Suprapubic skin (tissue), 4 donors: ENCODE measurements around the gene ZNF143. TPM values are rescaled to one million over a fixed set of nuclear protein-coding genes. Genes with fewer than 3 reads are reported as not detected.
"Not testable (repeated sequence)": the region's sequence is repeated elsewhere in the genome, so short reads cannot be mapped to it uniquely, and the experiment has no call there.

Experiments used
- DNase-seq, 2 donors: peaks; one replicate each; pipeline ENCODE4 v3.0.0-alpha.2; 2019; ENCODE audit warnings: low spot score in 2 of 2
- H3K27ac ChIP-seq: fragments of 200-600 bp; sonication (generic); one replicate; pipeline ENCODE4 v1.5.1; 2019
- H3K27me3 ChIP-seq: fragments of 200-600 bp; sonication (generic); one replicate; pipeline ENCODE4 v1.5.1; 2019
- H3K36me3 ChIP-seq: fragments of 200-600 bp; sonication (generic); one replicate; pipeline ENCODE4 v1.5.1; 2019
- H3K4me1 ChIP-seq: fragments of 200-600 bp; sonication (generic); one replicate; pipeline ENCODE4 v1.5.1; 2019
- H3K4me3 ChIP-seq: fragments of 200-600 bp; sonication (generic); one replicate; pipeline ENCODE4 v1.5.1; 2019; ENCODE audit warnings: mild to moderate bottlenecking
- H3K9me3 ChIP-seq: fragments of 200-600 bp; sonication (generic); one replicate; pipeline ENCODE4 v1.5.1; 2019
- CTCF ChIP-seq, 2 donors: fragments of 200-600 bp in 1 of 2; fragments of 450-650 bp in 1 of 2; sonication (generic) in 1 of 2; IDR thresholded peaks; one replicate each; pipeline ENCODE4 v1.5.1; 2016 to 2019; ENCODE audit warnings: antibody characterized with exemption in 2 of 2, mild to moderate bottlenecking in 1 of 2, moderate library complexity in 1 of 2
- EP300 ChIP-seq: sonication (generic); formaldehyde crosslinking; IDR thresholded peaks from one replicate; pipeline ENCODE4 v1.6.1; 2017; ENCODE audit warnings: antibody characterized with exemption
- POLR2A ChIP-seq, 2 donors: fragments of 450-650 bp; IDR thresholded peaks; one replicate each; pipeline ENCODE4 v1.6.1; 2017; ENCODE audit warnings: antibody characterized with exemption in 2 of 2, mild to moderate bottlenecking in 2 of 2, moderate library complexity in 2 of 2
- POLR2AphosphoS5 ChIP-seq, 3 donors: sonication (generic); formaldehyde crosslinking; IDR thresholded peaks; one replicate each; pipeline ENCODE4 v1.6.1; 2017; ENCODE audit warnings: antibody characterized with exemption in 3 of 3
- WGBS: methylation state at CpG from one replicate; pipeline ENCODE4 v1.1.5; 2018; 5-methylcytosine and 5-hydroxymethylcytosine counted together
- total RNA-seq, 4 donors: library from RNA; depleted of rRNA; stranded (reverse); fragments of >200 nt; gene quantifications; one replicate each; pipeline ENCODE4 v1.1.0, GENCODE V29; 2016

ZNF143 gene
- 10 to 100 TPM; 16.1 to 25.9 (median 18.4) TPM for total RNA-seq

GRCh38 chr11:9460322-9461062 lies at the start of gene ZNF143:
TSS of gene ZNF143 (plus strand) at chr11:9461012. CDS start at chr11:9471309, 10,297 bp downstream.
- TF ChIP-seq POLR2A (IDR thresholded peaks at IDR 0.05), result peak; percentile 97 to 98
- no peak for TF ChIP-seq CTCF (IDR thresholded peaks at IDR 0.05)
- peak; percentile 81 to 98 (median 92) for TF ChIP-seq POLR2AphosphoS5 (IDR thresholded peaks at IDR 0.05)
- no peak for TF ChIP-seq EP300
- H3K27ac ChIP-seq, result peak within 1 kb of the TSS; percentile 100
- peak within 1 kb of the TSS; percentile 79 for H3K4me3 ChIP-seq
- no peaks in the 10 kb centered on the region for H3K27me3 ChIP-seq
- H3K9me3 ChIP-seq, result no peaks in the 10 kb centered on the region
- peaks cover 27% of the 10 kb centered on the region for H3K4me1 ChIP-seq
- DNase-seq, result peak; percentile 100
- WGBS, result 2% methylated on average over 13 of the region's 45 CpGs
- no peaks in the 10 kb centered on the region for H3K36me3 ChIP-seq

- no peak for TF ChIP-seq EP300
- TF ChIP-seq POLR2AphosphoS5 (IDR thresholded peaks at IDR 0.05), result no peak
- TF ChIP-seq POLR2A (IDR thresholded peaks at IDR 0.05), result no peak
- no peak for TF ChIP-seq CTCF (IDR thresholded peaks at IDR 0.05)
- no peaks in the 10 kb centered on the region for H3K9me3 ChIP-seq
- DNase-seq, result no peak
- 90% methylated on average over 1 of the region's 1 CpG for WGBS
- peaks cover 96% of the 10 kb centered on the region for H3K36me3 ChIP-seq
- no peak overlapping the region for H3K4me3 ChIP-seq
- no peaks in the 10 kb centered on the region for H3K27me3 ChIP-seq
- no peaks in the 10 kb centered on the region for H3K4me1 ChIP-seq
- H3K27ac ChIP-seq, result no peak overlapping the region
Measured at GRCh38 chr11:9428706-9429105, 32.1 kb upstream of the ZNF143 start.

GRCh38 chr11:9438611-9439010 lies 22.2 kb upstream of the ZNF143 start:
- peaks cover 97% of the 10 kb centered on the region for H3K36me3 ChIP-seq
- 89% methylated on average over 4 of the region's 4 CpGs for WGBS
- H3K27ac ChIP-seq, result no peak overlapping the region
- TF ChIP-seq CTCF (IDR thresholded peaks at IDR 0.05), result no peak
- no peak for TF ChIP-seq EP300
- TF ChIP-seq POLR2A (IDR thresholded peaks at IDR 0.05), result no peak
- H3K9me3 ChIP-seq, result no peaks in the 10 kb centered on the region
- no peaks in the 10 kb centered on the region for H3K27me3 ChIP-seq
- no peaks in the 10 kb centered on the region for H3K4me1 ChIP-seq
- no peak for DNase-seq
- no peak overlapping the region for H3K4me3 ChIP-seq

GRCh38 chr11:9446230-9446629 lies 14.6 kb upstream of the ZNF143 start:
- WGBS, result 86% methylated on average over 4 of the region's 4 CpGs
- Histone ChIP-seq H3K9me3 (no peaks in the 10 kb centered on the region), H3K4me1 (no peaks in the 10 kb centered on the region), H3K27me3 (no peaks in the 10 kb centered on the region), H3K36me3 (peaks cover 56% of the 10 kb centered on the region), H3K27ac (no peak overlapping the region), H3K4me3 (no peak overlapping the region)
- TF ChIP-seq CTCF (IDR thresholded peaks at IDR 0.05) (no peak), EP300 (no peak), POLR2AphosphoS5 (IDR thresholded peaks at IDR 0.05) (no peak), POLR2A (IDR thresholded peaks at IDR 0.05) (no peak)
- no peak for DNase-seq

- Histone ChIP-seq H3K27ac (no peak overlapping the region), H3K4me1 (no peaks in the 10 kb centered on the region), H3K4me3 (no peak overlapping the region), H3K36me3 (peaks cover 30% of the 10 kb centered on the region), H3K27me3 (no peaks in the 10 kb centered on the region), H3K9me3 (peaks cover 7% of the 10 kb centered on the region)
- TF ChIP-seq EP300, result no peak
- TF ChIP-seq POLR2AphosphoS5 (IDR thresholded peaks at IDR 0.05), result no peak
- no peak for TF ChIP-seq CTCF (IDR thresholded peaks at IDR 0.05)
- no peak for TF ChIP-seq POLR2A (IDR thresholded peaks at IDR 0.05)
- DNase-seq, result no peak
- 95% methylated on average over 9 of the region's 9 CpGs for WGBS
Measured at GRCh38 chr11:9448576-9449352, 12.0 kb upstream of the ZNF143 start.

GRCh38 chr11:9452023-9452422 lies 8.8 kb upstream of the ZNF143 start:
- not testable (repeated sequence) for H3K9me3 ChIP-seq, H3K36me3 ChIP-seq, H3K4me1 ChIP-seq, DNase-seq, H3K4me3 ChIP-seq, H3K27ac ChIP-seq, H3K27me3 ChIP-seq
- 66% methylated on average over 7 of the region's 7 CpGs for WGBS
